Measurements from ENCODE around the gene MATN1.

Gene MATN1

DNA sequence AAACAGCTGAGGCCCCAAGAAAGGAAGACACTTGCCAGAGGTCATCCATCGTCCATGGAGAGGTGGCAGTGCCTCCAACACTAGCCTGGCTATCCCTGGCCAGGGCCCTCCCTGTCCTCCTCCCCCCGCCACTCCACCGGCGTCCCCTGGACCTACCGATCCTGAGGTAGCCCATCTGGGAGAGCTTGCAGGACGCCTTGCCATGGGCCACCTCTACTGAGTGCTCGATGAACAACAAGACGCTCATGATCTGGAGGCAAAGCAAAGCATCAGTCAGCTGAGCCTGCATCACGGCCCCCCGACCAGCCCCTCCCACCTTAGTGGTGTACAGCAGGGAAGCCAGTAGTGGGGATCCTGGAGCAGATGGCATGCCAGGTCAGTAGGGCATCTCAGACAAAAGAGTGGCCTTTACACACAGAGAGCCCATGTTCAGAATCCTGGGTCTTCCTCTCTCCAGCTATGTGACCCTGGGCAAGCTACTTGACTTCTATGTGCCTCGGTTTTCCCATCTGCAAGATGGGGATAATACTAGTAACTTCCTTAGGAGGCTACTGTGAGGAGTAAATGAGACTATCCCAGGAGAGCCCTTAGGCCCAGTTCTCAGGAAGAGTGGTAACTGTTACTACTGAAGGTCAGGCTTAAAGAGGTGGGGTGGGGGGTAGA, 19.0 kb upstream of the MATN1 start:
- H2AFZ ChIP-seq = no peak overlapping the region
- no peaks in the 10 kb centered on the region for H3K4me1 ChIP-seq
- no peak for TF ChIP-seq CTCF (IDR thresholded peaks at IDR 0.05)

GRCh38 chr1:30741239-30741894, 18.0 kb upstream of the MATN1 start:
- Histone ChIP-seq H3K4me2 (ENCODE audit: low read length) (no peak overlapping the region), H3K4me1 (no peaks in the 10 kb centered on the region), H3K79me2 (no peaks in the 10 kb centered on the region), H3K4me3 (ENCODE audit: low read depth, low read length) (no peak overlapping the region), H2AFZ (no peak overlapping the region), H3K9me3 (ENCODE audit: control insufficient read depth, low read length) (peaks cover 3% of the 10 kb centered on the region), H3K27ac (no peak overlapping the region), H3K36me3 (ENCODE audit: control insufficient read depth, insufficient read depth, low read length) (no peaks in the 10 kb centered on the region), H3K27me3 (ENCODE audit: control insufficient read depth, insufficient read depth, low read length) (no peaks in the 10 kb centered on the region), H3K9ac (no peak overlapping the region)
- TF ChIP-seq CTCF (IDR thresholded peaks at IDR 0.05) = no peak

More for the DNA sequence above, 19.0 kb upstream of the MATN1 start:
- H3K9ac ChIP-seq = no peak overlapping the region
- no peaks in the 10 kb centered on the region for H3K27me3 ChIP-seq (ENCODE audit: control insufficient read depth, insufficient read depth, low read length)
- no peak overlapping the region for H3K4me3 ChIP-seq (ENCODE audit: low read depth, low read length)
- H3K36me3 ChIP-seq (ENCODE audit: control insufficient read depth, insufficient read depth, low read length) = no peaks in the 10 kb centered on the region
- H3K4me2 ChIP-seq (ENCODE audit: low read length) = no peak overlapping the region
- H3K79me2 ChIP-seq = no peaks in the 10 kb centered on the region
- H3K27ac ChIP-seq = no peak overlapping the region
- peaks cover 3% of the 10 kb centered on the region for H3K9me3 ChIP-seq (ENCODE audit: control insufficient read depth, low read length)

GRCh38 chr1:30740251-30741238, 17.2 kb upstream of the MATN1 start:
- Histone ChIP-seq H3K27me3 (ENCODE audit: control insufficient read depth, insufficient read depth, low read length) (no peaks in the 10 kb centered on the region), H2AFZ (no peak overlapping the region), H3K9me3 (ENCODE audit: control insufficient read depth, low read length) (peaks cover 3% of the 10 kb centered on the region), H3K36me3 (ENCODE audit: control insufficient read depth, insufficient read depth, low read length) (no peaks in the 10 kb centered on the region), H3K4me1 (no peaks in the 10 kb centered on the region), H3K9ac (no peak overlapping the region), H3K4me2 (ENCODE audit: low read length) (no peak overlapping the region), H3K4me3 (ENCODE audit: low read depth, low read length) (no peak overlapping the region), H3K79me2 (no peaks in the 10 kb centered on the region), H3K27ac (no peak overlapping the region)
- no peak for TF ChIP-seq CTCF (IDR thresholded peaks at IDR 0.05)

- Histone ChIP-seq H3K9me3 (ENCODE audit: control insufficient read depth, low read length) (peaks cover 3% of the 10 kb centered on the region), H3K36me3 (ENCODE audit: control insufficient read depth, insufficient read depth, low read length) (no peaks in the 10 kb centered on the region), H3K27ac (no peak overlapping the region), H2AFZ (no peak overlapping the region), H3K4me1 (no peaks in the 10 kb centered on the region), H3K27me3 (ENCODE audit: control insufficient read depth, insufficient read depth, low read length) (no peaks in the 10 kb centered on the region), H3K4me3 (ENCODE audit: low read depth, low read length) (no peak overlapping the region), H3K4me2 (ENCODE audit: low read length) (no peak overlapping the region), H3K9ac (no peak overlapping the region), H3K79me2 (no peaks in the 10 kb centered on the region)
- no peak for TF ChIP-seq CTCF (IDR thresholded peaks at IDR 0.05)
Measured at GRCh38 chr1:30739601-30740000, 16.2 kb upstream of the MATN1 start.

Data from parathyroid adenoma (tissue), 2 donors.